ENCODE data around the gene PEAK1. TPM values are rescaled to one million over a fixed set of nuclear protein-coding genes. Genes with fewer than 3 reads are reported as not detected.
A peak's percentile ranks its signal among the peaks of the same experiment; 100 is the strongest.

Gene PEAK1
- total RNA-seq, 1 experiment from 2014 or later = 58.7 TPM

DNA sequence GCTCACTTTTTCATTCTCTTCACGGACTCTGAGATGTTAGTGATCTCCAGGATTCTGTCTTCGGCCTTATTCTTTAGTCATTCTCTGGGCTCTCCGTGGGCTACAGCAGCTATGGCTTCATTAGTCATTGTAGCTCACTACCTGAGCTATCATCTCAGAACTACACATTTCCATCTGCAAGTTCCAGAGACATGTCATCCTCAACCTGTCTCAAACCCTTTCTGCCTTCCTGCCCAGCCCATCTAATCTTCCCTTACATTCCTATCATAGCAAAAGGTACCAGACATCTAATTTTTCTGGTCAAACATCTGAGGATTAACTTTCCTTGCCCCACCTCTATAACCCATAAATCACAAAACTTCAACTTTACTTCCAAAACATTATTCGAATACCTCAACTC lies 362.2 kb downstream of the PEAK1 start:
- DNase-seq (ENCODE audit: low read depth, low spot score) (no peak), ATAC-seq (no peak)
- Histone ChIP-seq H3K36me3 (ENCODE audit: control insufficient read depth, insufficient read depth, low read length) (no peaks in the 10 kb centered on the region), H3K4me3 (ENCODE audit: low read depth in 2 of 2, low read length in 2 of 2) (no peak overlapping the region), H3K27ac (ENCODE audit: low read length) (no peak overlapping the region), H3K27me3 (ENCODE audit: control insufficient read depth, insufficient read depth, low read length) (no peaks in the 10 kb centered on the region), H3K4me1 (ENCODE audit: control insufficient read depth, insufficient read depth, low read length) (0 out of 2 replicates have a peak, but pooled peaks cover 4% of the 10 kb centered on the region), H3K9me3 (ENCODE audit: control insufficient read depth, insufficient read depth, low read depth, low read length) (no peaks in the 10 kb centered on the region)
- ChIA-PET POLR2A (no interaction called here), CTCF (no interaction called here)
- TF ChIP-seq POLR2AphosphoS5 (IDR thresholded peaks at IDR 0.05; ENCODE audit: low read depth, low read length) (no peak), TCF7L2 (IDR thresholded peaks at IDR 0.05; ENCODE audit: low read depth, low read length) (no peak), SIN3A (IDR thresholded peaks at IDR 0.05; ENCODE audit: borderline replicate concordance, insufficient read depth, low read depth, low read length) (no peak)
- TF ChIP-seq, protein P1, sequence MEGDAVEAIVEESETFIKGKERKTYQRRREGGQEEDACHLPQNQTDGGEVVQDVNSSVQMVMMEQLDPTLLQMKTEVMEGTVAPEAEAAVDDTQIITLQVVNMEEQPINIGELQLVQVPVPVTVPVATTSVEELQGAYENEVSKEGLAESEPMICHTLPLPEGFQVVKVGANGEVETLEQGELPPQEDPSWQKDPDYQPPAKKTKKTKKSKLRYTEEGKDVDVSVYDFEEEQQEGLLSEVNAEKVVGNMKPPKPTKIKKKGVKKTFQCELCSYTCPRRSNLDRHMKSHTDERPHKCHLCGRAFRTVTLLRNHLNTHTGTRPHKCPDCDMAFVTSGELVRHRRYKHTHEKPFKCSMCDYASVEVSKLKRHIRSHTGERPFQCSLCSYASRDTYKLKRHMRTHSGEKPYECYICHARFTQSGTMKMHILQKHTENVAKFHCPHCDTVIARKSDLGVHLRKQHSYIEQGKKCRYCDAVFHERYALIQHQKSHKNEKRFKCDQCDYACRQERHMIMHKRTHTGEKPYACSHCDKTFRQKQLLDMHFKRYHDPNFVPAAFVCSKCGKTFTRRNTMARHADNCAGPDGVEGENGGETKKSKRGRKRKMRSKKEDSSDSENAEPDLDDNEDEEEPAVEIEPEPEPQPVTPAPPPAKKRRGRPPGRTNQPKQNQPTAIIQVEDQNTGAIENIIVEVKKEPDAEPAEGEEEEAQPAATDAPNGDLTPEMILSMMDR (IDR thresholded peaks at IDR 0.05) = no peak
- TF ChIP-seq, protein P2, sequence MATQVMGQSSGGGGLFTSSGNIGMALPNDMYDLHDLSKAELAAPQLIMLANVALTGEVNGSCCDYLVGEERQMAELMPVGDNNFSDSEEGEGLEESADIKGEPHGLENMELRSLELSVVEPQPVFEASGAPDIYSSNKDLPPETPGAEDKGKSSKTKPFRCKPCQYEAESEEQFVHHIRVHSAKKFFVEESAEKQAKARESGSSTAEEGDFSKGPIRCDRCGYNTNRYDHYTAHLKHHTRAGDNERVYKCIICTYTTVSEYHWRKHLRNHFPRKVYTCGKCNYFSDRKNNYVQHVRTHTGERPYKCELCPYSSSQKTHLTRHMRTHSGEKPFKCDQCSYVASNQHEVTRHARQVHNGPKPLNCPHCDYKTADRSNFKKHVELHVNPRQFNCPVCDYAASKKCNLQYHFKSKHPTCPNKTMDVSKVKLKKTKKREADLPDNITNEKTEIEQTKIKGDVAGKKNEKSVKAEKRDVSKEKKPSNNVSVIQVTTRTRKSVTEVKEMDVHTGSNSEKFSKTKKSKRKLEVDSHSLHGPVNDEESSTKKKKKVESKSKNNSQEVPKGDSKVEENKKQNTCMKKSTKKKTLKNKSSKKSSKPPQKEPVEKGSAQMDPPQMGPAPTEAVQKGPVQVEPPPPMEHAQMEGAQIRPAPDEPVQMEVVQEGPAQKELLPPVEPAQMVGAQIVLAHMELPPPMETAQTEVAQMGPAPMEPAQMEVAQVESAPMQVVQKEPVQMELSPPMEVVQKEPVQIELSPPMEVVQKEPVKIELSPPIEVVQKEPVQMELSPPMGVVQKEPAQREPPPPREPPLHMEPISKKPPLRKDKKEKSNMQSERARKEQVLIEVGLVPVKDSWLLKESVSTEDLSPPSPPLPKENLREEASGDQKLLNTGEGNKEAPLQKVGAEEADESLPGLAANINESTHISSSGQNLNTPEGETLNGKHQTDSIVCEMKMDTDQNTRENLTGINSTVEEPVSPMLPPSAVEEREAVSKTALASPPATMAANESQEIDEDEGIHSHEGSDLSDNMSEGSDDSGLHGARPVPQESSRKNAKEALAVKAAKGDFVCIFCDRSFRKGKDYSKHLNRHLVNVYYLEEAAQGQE (IDR thresholded peaks at IDR 0.05; ENCODE audit: insufficient read depth in 1 of 2, low read depth in 2 of 2, low read length in 1 of 2) = no peak
- intact Hi-C loops (cut with micrococcal nuclease; ENCODE audit: unreplicated experiment) = no loop called here
- in situ Hi-C loops (cut with HindIII; ENCODE audit: low pct_unique_long_range_greater_than_20kb, low sequenced_read_pairs) = no loop called here
- TSS peak; percentile 59 for BruUV-seq (replicated peaks)

DNA sequence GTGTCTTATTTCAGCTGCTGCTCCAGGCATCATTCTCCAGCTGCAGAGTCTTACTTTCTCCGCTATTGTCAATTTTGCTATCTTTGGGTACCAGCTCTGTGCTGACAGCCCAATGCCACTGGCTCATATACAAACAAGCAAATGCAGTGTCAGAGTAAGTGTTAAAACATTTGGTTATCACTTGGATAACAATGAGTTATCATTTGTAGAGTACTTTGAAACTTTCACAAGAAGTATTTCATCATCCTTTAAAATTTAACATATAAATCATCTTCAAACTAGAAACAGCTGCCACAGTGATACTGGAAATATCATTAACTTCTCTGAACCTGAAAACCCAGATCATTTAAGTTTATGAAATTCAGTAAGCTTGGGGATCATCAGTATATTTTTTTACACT lies 362.8 kb downstream of the PEAK1 start:
- no peak for TF ChIP-seq POLR2AphosphoS5 (IDR thresholded peaks at IDR 0.05; ENCODE audit: low read depth, low read length)
- TF ChIP-seq, protein P1 (IDR thresholded peaks at IDR 0.05) = no peak
- no peak for TF ChIP-seq SIN3A (IDR thresholded peaks at IDR 0.05; ENCODE audit: borderline replicate concordance, insufficient read depth, low read depth, low read length)
- TF ChIP-seq TCF7L2 (IDR thresholded peaks at IDR 0.05; ENCODE audit: low read depth, low read length) = no peak
- TF ChIP-seq, protein P2 (IDR thresholded peaks at IDR 0.05; ENCODE audit: insufficient read depth in 1 of 2, low read depth in 2 of 2, low read length in 1 of 2) = no peak
- Histone ChIP-seq H3K4me1 (ENCODE audit: control insufficient read depth, insufficient read depth, low read length) (0 out of 2 replicates have a peak, but pooled peaks cover 4% of the 10 kb centered on the region), H3K27ac (ENCODE audit: low read length) (no peak overlapping the region), H3K4me3 (ENCODE audit: low read depth in 2 of 2, low read length in 2 of 2) (no peak overlapping the region), H3K9me3 (ENCODE audit: control insufficient read depth, insufficient read depth, low read depth, low read length) (no peaks in the 10 kb centered on the region), H3K36me3 (ENCODE audit: control insufficient read depth, insufficient read depth, low read length) (no peaks in the 10 kb centered on the region), H3K27me3 (ENCODE audit: control insufficient read depth, insufficient read depth, low read length) (no peaks in the 10 kb centered on the region)
- POLR2A ChIA-PET = no interaction called here
- no peak for DNase-seq (ENCODE audit: low read depth, low spot score)
- intact Hi-C loops (cut with micrococcal nuclease; ENCODE audit: unreplicated experiment) = no loop called here
- ATAC-seq = no peak
- in situ Hi-C loops (cut with HindIII; ENCODE audit: low pct_unique_long_range_greater_than_20kb, low sequenced_read_pairs) = no loop called here
- CTCF ChIA-PET = no interaction called here
- no TSS peak for BruUV-seq (replicated peaks)
